HCT116 (cell line): ENCODE measurements around the gene KRTAP16-1. TPM values are rescaled to one million over a fixed set of nuclear protein-coding genes. Genes with fewer than 3 reads are reported as not detected.

Experiments
- ATAC-seq: fragments of 200-7000 bp; cut with Tn5 transposase; 2 replicates; pipeline ENCODE4 v1.9.1; 2020; ENCODE audit warnings: mild to moderate bottlenecking, moderate library complexity
- BruUV-seq: library from RNA; stranded (reverse); fragments of 400-500 nt; replicated peaks from 2 replicates; lab custom pipeline; 2021; lab: Mats Ljungman, UMichigan
- CTCF ChIA-PET: fragments of 300-600 bp; sonication (Branson Sonifier 250); formaldehyde crosslinking; loops from one replicate; lab custom pipeline; 2021; ENCODE audit warnings: antibody characterized with exemption; lab: Charles Lee
- POLR2A ChIA-PET: fragments of 300-600, 350-600 bp; sonication (Branson Sonifier 250); formaldehyde crosslinking; loops from one replicate; lab custom pipeline; 2021; ENCODE audit warnings: antibody characterized with exemption; lab: Charles Lee
- RAD21 ChIA-PET, 2 experiments: fragments of 300-600 bp; sonication (Branson Sonifier 250); formaldehyde crosslinking; loops; one replicate each; lab custom pipeline; 2023; ENCODE audit warnings: low total read pairs in 2 of 2; ENCODE audit not compliant: uncharacterized antibody in 2 of 2, unreplicated experiment in 2 of 2, low non-redundant PET in 1 of 2; lab: Charles Lee
- DNase-seq: peaks from one replicate; pipeline ENCODE4 v3.0.0-alpha.2; 2010; ENCODE audit warnings: low read depth, low spot score
- H2AFZ ChIP-seq: fragments of 200-600 bp; shearing (Covaris generic), sonication (generic); 2 replicates; pipeline ENCODE4 v1.6.1; 2017; ENCODE audit warnings: low read depth, mixed run types, mixed read lengths, antibody characterized with exemption, low read length; ENCODE audit not compliant: poor library complexity, severe bottlenecking
- H3K27ac ChIP-seq: 2 replicates; pipeline ENCODE4 v1.5.1; 2012; ENCODE audit warnings: low read depth, low read length
- H3K27me3 ChIP-seq: fragments of 200-600 bp; sonication (generic); 2 replicates; pipeline ENCODE4 v1.6.1; 2016; ENCODE audit warnings: mixed run types, low read length, mixed read lengths; ENCODE audit not compliant: insufficient read depth
- H3K36me3 ChIP-seq, 2 experiments: fragments of 200-500 bp in 1 of 2; fragments of 200-600 bp in 1 of 2; sonication (Bioruptor generic) in 1 of 2; sonication (generic) in 1 of 2; 2 replicates each; pipeline versions ENCODE4 v1.5.1 to v1.6.1; 2014 to 2016; ENCODE audit warnings: low read length in 2 of 2, inconsistent platforms in 1 of 2, mixed read lengths in 1 of 2, mixed run types in 1 of 2; ENCODE audit not compliant: insufficient read depth in 2 of 2, control insufficient read depth in 1 of 2
- H3K4me1 ChIP-seq, 2 experiments: fragments of 200-600 bp in 1 of 2; sonication (generic) in 1 of 2; 2 replicates each; pipeline versions ENCODE4 v1.5.1 to v1.6.1; 2012 to 2017; ENCODE audit warnings: low read length in 2 of 2, inconsistent platforms in 1 of 2, mild to moderate bottlenecking in 1 of 2, mixed read lengths in 1 of 2, mixed run types in 1 of 2, moderate library complexity in 1 of 2; ENCODE audit not compliant: insufficient read depth in 2 of 2, control insufficient read depth in 1 of 2
- H3K4me2 ChIP-seq: fragments of 200-600 bp; sonication (generic); 2 replicates; pipeline ENCODE4 v1.6.1; 2017; ENCODE audit warnings: mixed run types, low read length, mixed read lengths
- H3K4me3 ChIP-seq, 2 experiments: fragments of 200-600 bp in 1 of 2; sonication (generic) in 1 of 2; replicated peaks in 1 of 2; 2 replicates each; pipeline ENCODE4 v1.5.1; 2011 to 2016; ENCODE audit warnings: low read length in 2 of 2, control low read depth in 1 of 2, low read depth in 1 of 2, mild to moderate bottlenecking in 1 of 2, mixed read lengths in 1 of 2, mixed run types in 1 of 2
- H3K79me2 ChIP-seq: fragments of 200-600 bp; sonication (generic); 2 replicates; pipeline ENCODE4 v1.6.1; 2017; ENCODE audit warnings: mild to moderate bottlenecking, mixed run types, low read length, moderate library complexity, mixed read lengths; ENCODE audit not compliant: insufficient read depth
- H3K9ac ChIP-seq: fragments of 200-600 bp; sonication (generic); 2 replicates; pipeline ENCODE4 v1.6.1; 2016; ENCODE audit warnings: low read length, mixed read lengths
- H3K9me2 ChIP-seq: fragments of 200-600 bp; sonication (generic), shearing (Covaris generic); 2 replicates; pipeline ENCODE4 v1.6.1; 2017; ENCODE audit warnings: mixed run types, mild to moderate bottlenecking, moderate library complexity; ENCODE audit not compliant: insufficient read depth
- H3K9me3 ChIP-seq, 2 experiments: fragments of 200-500 bp in 1 of 2; fragments of 200-600 bp in 1 of 2; sonication (Bioruptor generic) in 1 of 2; sonication (generic) in 1 of 2; 2 replicates each; pipeline ENCODE4 v1.6.1; 2014 to 2017; ENCODE audit warnings: low read length in 2 of 2, mixed read lengths in 2 of 2, inconsistent platforms in 1 of 2, low read depth in 1 of 2, mild to moderate bottlenecking in 1 of 2, mixed run types in 1 of 2, moderate library complexity in 1 of 2; ENCODE audit not compliant: control insufficient read depth in 1 of 2, insufficient read depth in 1 of 2
- H4K20me1 ChIP-seq: fragments of 200-600 bp; sonication (generic), shearing (Covaris generic); 2 replicates; pipeline ENCODE4 v1.6.1; 2017; ENCODE audit warnings: mixed run types, mild to moderate bottlenecking, moderate library complexity; ENCODE audit not compliant: insufficient read depth
- CBX3 ChIP-seq: IDR thresholded peaks from 2 replicates; pipeline ENCODE4 v1.6.1; 2012; ENCODE audit warnings: low read depth
- EGR1 ChIP-seq: IDR thresholded peaks from 2 replicates; pipeline ENCODE4 v1.6.1; 2012; ENCODE audit warnings: low read depth
- ELF1 ChIP-seq: IDR thresholded peaks from 2 replicates; pipeline ENCODE4 v1.6.1; 2012; ENCODE audit warnings: low read depth, borderline replicate concordance
- EZH2phosphoT487 ChIP-seq: fragments of 200-600 bp; IDR thresholded peaks from 2 replicates; pipeline ENCODE4 v1.6.1; 2018; ENCODE audit warnings: antibody characterized with exemption, borderline replicate concordance
- FOSL1 ChIP-seq: IDR thresholded peaks from 2 replicates; pipeline ENCODE4 v1.6.1; 2012; ENCODE audit warnings: low read depth
- JUND ChIP-seq: IDR thresholded peaks from 2 replicates; pipeline ENCODE4 v1.6.1; 2012
- POLR2A ChIP-seq: IDR thresholded peaks from 2 replicates; pipeline ENCODE4 v1.7.0; 2011; ENCODE audit warnings: borderline replicate concordance; ENCODE audit not compliant: insufficient read depth, insufficient read length; ENCODE audit errors: extremely low read depth
- RAD21 ChIP-seq: IDR thresholded peaks from 2 replicates; pipeline ENCODE4 v1.6.1; 2012; ENCODE audit warnings: low read depth, mild to moderate bottlenecking
- SIN3A ChIP-seq: IDR thresholded peaks from 2 replicates; pipeline ENCODE4 v1.6.1; 2012; ENCODE audit warnings: low read depth
- SP1 ChIP-seq: IDR thresholded peaks from 2 replicates; pipeline ENCODE4 v1.6.1; 2012; ENCODE audit warnings: low read depth
- SRF ChIP-seq: IDR thresholded peaks from 2 replicates; pipeline ENCODE4 v1.6.1; 2012; ENCODE audit warnings: low read depth
- TCF7L2 ChIP-seq: IDR thresholded peaks from 2 replicates; pipeline ENCODE4 v1.7.0; 2011; ENCODE audit warnings: borderline replicate concordance, inconsistent platforms; ENCODE audit not compliant: insufficient read depth, insufficient read length; ENCODE audit errors: extremely low read depth
- YY1 ChIP-seq: IDR thresholded peaks from 2 replicates; pipeline ENCODE4 v1.6.1; 2011; ENCODE audit warnings: low read length, low read depth, moderate library complexity, mild to moderate bottlenecking; ENCODE audit not compliant: insufficient replicate concordance; ENCODE audit errors: extremely low read depth
- ZNF274 ChIP-seq: fragments of 200-500 bp; sonication (Bioruptor generic); IDR thresholded peaks from 2 replicates; pipeline ENCODE4 v1.6.1; 2014; ENCODE audit warnings: mild to moderate bottlenecking, low read depth, low read length, inconsistent platforms
- intact Hi-C: fragments of 100-400 bp; cut with micrococcal nuclease; formaldehyde crosslinking; loops from 2 replicates; pipeline ENCODE4 v1.10.0; 2022
- total RNA-seq: library from RNA; stranded (reverse); gene quantifications from one replicate; pipeline ENCODE4 v1.2.1, GENCODE V29; 2021; ENCODE audit not compliant: unreplicated experiment

Gene KRTAP16-1
- total RNA-seq, 1 experiment from 2014 or later, result not detected

GRCh38 chr17:41264599-41264998 lies 44.5 kb downstream of the KRTAP16-1 start:
- Histone ChIP-seq H3K4me1 (no peaks in the 10 kb centered on the region), H3K9me3 (no peaks in the 10 kb centered on the region), H3K27me3 (no peaks in the 10 kb centered on the region), H3K4me3 (no peak overlapping the region), H3K36me3 (no peaks in the 10 kb centered on the region), H3K9me2 (no peaks in the 10 kb centered on the region), H2AFZ (no peak overlapping the region), H3K27ac (no peak overlapping the region), H3K4me2 (no peak overlapping the region), H4K20me1 (no peaks in the 10 kb centered on the region), H3K9ac (no peak overlapping the region), H3K79me2 (no peaks in the 10 kb centered on the region)
- ChIA-PET POLR2A (no interaction called here), RAD21 (no interaction called here), CTCF (no interaction called here)
- TF ChIP-seq TCF7L2, result no peak
- no peak for ATAC-seq
- no TSS peak for BruUV-seq
- intact Hi-C loops, result loop anchor here (1.0 kb wide), 1 partner anchor 12 kb away; no protein-coding TSS in a partner anchor
- DNase-seq, result no peak

DNA sequence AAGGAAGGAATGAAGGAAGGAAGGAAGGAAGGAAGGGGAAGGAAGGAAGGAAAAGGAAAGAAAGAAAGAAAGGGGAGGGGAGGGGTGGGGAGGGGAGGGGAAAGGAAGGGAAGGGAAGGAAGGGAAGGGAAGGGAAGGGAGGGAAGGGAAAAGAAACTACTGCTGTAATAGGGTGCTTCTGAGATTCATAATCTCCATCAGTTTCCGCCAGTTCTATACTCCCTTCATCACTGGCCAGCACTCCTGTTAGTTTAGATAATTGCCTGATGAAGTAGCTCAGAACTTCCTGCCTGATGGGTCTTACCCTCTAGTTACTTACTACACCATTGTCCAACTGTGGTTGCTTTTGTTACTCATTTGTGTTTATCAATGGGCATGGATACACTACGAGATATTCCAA lies 45.9 kb downstream of the KRTAP16-1 start:
- Histone ChIP-seq H3K9me2 (no peaks in the 10 kb centered on the region), H3K27ac (no peak overlapping the region), H3K36me3 (no peaks in the 10 kb centered on the region), H3K4me2 (no peak overlapping the region), H4K20me1 (no peaks in the 10 kb centered on the region), H3K4me3 (no peak overlapping the region), H3K4me1 (no peaks in the 10 kb centered on the region), H3K9ac (no peak overlapping the region), H3K27me3 (no peaks in the 10 kb centered on the region), H3K79me2 (no peaks in the 10 kb centered on the region), H3K9me3 (no peaks in the 10 kb centered on the region), H2AFZ (no peak overlapping the region)
- DNase-seq, result no peak
- ChIA-PET POLR2A (no interaction called here), CTCF (no interaction called here), RAD21 (no interaction called here)
- intact Hi-C loops, result no loop called here
- TF ChIP-seq EGR1, result no peak
- no peak for TF ChIP-seq EZH2phosphoT487
- no peak for TF ChIP-seq JUND
- no peak for TF ChIP-seq SP1
- no peak for TF ChIP-seq RAD21
- TF ChIP-seq POLR2A, result no peak
- TF ChIP-seq CBX3, result no peak
- no peak for TF ChIP-seq SRF
- TF ChIP-seq YY1, result no peak
- no peak for TF ChIP-seq TCF7L2
- no peak for TF ChIP-seq ELF1
- TF ChIP-seq ZNF274, result no peak
- TF ChIP-seq SIN3A, result no peak
- no peak for TF ChIP-seq FOSL1
- no TSS peak for BruUV-seq
- ATAC-seq, result no peak
